CD4-positive, CD25-positive, alpha-beta regulatory T cell (primary cell): Measurements from ENCODE around the gene HP1BP3. TPM values are rescaled to one million over a fixed set of nuclear protein-coding genes. Genes with fewer than 3 reads are reported as not detected.

Experiments used
- ATAC-seq, 2 donors: fragments of 150-1000 bp; cut with Tn5 transposase; one replicate each; pipeline ENCODE4 v1.10.0; 2021; ENCODE audit warnings: low read depth in 2 of 2, moderate number of reproducible peaks in 2 of 2, moderate library complexity in 1 of 2
- DNase-seq, 3 donors: peaks; one replicate each; pipeline versions ENCODE4 v3.0.0 to v3.0.0-alpha.2; 2012 to 2022; ENCODE audit warnings: mixed read lengths in 1 of 3
- H3K27ac ChIP-seq: one replicate; pipeline ENCODE4 v1.7.0; 2013; ENCODE audit warnings: mild to moderate bottlenecking, low read length; ENCODE audit not compliant: insufficient read depth, poor library complexity, severe bottlenecking
- H3K27me3 ChIP-seq: one replicate; pipeline ENCODE4 v1.7.0; 2013; ENCODE audit warnings: low read length; ENCODE audit not compliant: control insufficient read depth, insufficient read depth
- H3K36me3 ChIP-seq: one replicate; pipeline ENCODE4 v1.7.0; 2013; ENCODE audit warnings: mild to moderate bottlenecking, low read length, moderate library complexity; ENCODE audit not compliant: control insufficient read depth, insufficient read depth
- H3K4me1 ChIP-seq: 2 replicates; pipeline ENCODE4 v1.7.0; 2013; ENCODE audit warnings: mild to moderate bottlenecking, low read length; ENCODE audit not compliant: insufficient read depth, control insufficient read depth, poor library complexity, severe bottlenecking
- H3K4me3 ChIP-seq: one replicate; pipeline ENCODE4 v1.7.0; 2013; ENCODE audit warnings: low read depth, mild to moderate bottlenecking, low read length, moderate library complexity
- H3K9me3 ChIP-seq, 2 experiments: 1 replicate in 1 of 2; 2 replicates in 1 of 2; pipeline ENCODE4 v1.7.0; 2013; ENCODE audit warnings: low read length in 2 of 2, mild to moderate bottlenecking in 1 of 2, moderate library complexity in 1 of 2; ENCODE audit not compliant: control insufficient read depth in 2 of 2
- H3K27ac Mint-ChIP-seq, 3 donors: one replicate each; pipeline ENCODE4 v1.8.0; 2020 to 2022; ENCODE audit warnings: mild to moderate bottlenecking in 3 of 3, mixed read lengths in 3 of 3, moderate library complexity in 2 of 3
- H3K27me3 Mint-ChIP-seq: one replicate; pipeline ENCODE4 v1.8.0; 2022; ENCODE audit warnings: mild to moderate bottlenecking, mixed read lengths
- H3K36me3 Mint-ChIP-seq: one replicate; pipeline ENCODE4 v1.8.0; 2020; ENCODE audit warnings: mixed read lengths
- H3K4me1 Mint-ChIP-seq, 4 donors: one replicate each; pipeline ENCODE4 v1.8.0; 2020 to 2022; ENCODE audit warnings: mixed read lengths in 4 of 4, mild to moderate bottlenecking in 1 of 4
- H3K4me3 Mint-ChIP-seq, 4 donors: one replicate each; pipeline ENCODE4 v1.8.0; 2020 to 2022; ENCODE audit warnings: mild to moderate bottlenecking in 4 of 4, mixed read lengths in 4 of 4, moderate library complexity in 3 of 4
- H3K9me3 Mint-ChIP-seq, 7 donors: one replicate each; pipeline ENCODE4 v1.8.0; 2020 to 2022; ENCODE audit warnings: mixed read lengths in 7 of 7, mild to moderate bottlenecking in 3 of 7, moderate library complexity in 2 of 7
- polyA plus RNA-seq, 4 donors: library from polyadenylated mRNA; unstranded; fragments of 300-500 nt; fragmentation: Illumina TruSeq; gene quantifications; one replicate each; pipeline ENCODE4 v1.2.3, GENCODE V29; 2021
- total RNA-seq: library from RNA; stranded (reverse); gene quantifications from one replicate; pipeline ENCODE4 v1.2.3, GENCODE V29; 2022

The HP1BP3 gene
- total and polyA plus RNA-seq, 5 donors from 2014 or later, result 170 to 284 (median 232) TPM

DNA sequence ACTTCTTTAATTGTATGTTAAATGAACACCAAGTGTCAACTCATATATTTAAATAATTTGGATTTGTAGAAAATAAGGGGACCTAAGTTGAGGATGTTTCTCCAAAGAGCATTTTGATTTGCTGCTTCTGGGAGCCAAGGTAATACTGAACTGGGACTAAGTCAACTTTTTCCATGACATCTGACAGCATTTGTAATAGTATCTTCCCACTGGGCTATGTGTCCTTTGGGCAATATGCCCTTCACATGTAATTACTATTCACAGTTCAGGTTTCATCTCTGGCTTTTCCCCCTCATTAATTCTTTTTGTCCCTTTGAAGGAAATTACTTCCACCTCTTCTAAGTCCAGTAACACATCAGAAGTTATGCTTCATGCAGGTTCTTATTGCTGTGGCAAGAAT is 36.7 kb upstream of the HP1BP3 start:
- H3K36me3 ChIP-seq, result peaks cover 8% of the 10 kb centered on the region
- ATAC-seq (no peak), DNase-seq (no peak)
- H3K36me3 Mint-ChIP-seq, result peaks cover 22% of the 10 kb centered on the region
- no peaks in the 10 kb centered on the region for H3K9me3 ChIP-seq
- H3K27ac ChIP-seq, result no peak overlapping the region
- H3K4me3 Mint-ChIP-seq, result no peak overlapping the region
- H3K4me3 ChIP-seq, result no peak overlapping the region
- H3K27ac Mint-ChIP-seq, result no peak overlapping the region
- peaks cover 0 to 6% (median 0%) of the 10 kb centered on the region in 4 donors for H3K4me1 Mint-ChIP-seq
- no peaks in the 10 kb centered on the region for H3K4me1 ChIP-seq
- no peaks in the 10 kb centered on the region for H3K27me3 Mint-ChIP-seq
- H3K27me3 ChIP-seq, result no peaks in the 10 kb centered on the region
- no peaks in the 10 kb centered on the region for H3K9me3 Mint-ChIP-seq

GRCh38 chr1:20821466-20821865 is 34.4 kb upstream of the HP1BP3 start:
- DNase-seq (no peak), ATAC-seq (no peak)
- peaks cover 25% of the 10 kb centered on the region for H3K36me3 Mint-ChIP-seq
- H3K27me3 ChIP-seq, result no peaks in the 10 kb centered on the region
- no peak overlapping the region for H3K27ac Mint-ChIP-seq
- H3K4me1 Mint-ChIP-seq, result peaks cover 0 to 6% (median 0%) of the 10 kb centered on the region in 4 donors
- H3K27me3 Mint-ChIP-seq, result no peaks in the 10 kb centered on the region
- no peaks in the 10 kb centered on the region for H3K36me3 ChIP-seq
- no peaks in the 10 kb centered on the region for H3K9me3 ChIP-seq
- H3K27ac ChIP-seq, result no peak overlapping the region
- H3K4me3 ChIP-seq, result no peak overlapping the region
- no peaks in the 10 kb centered on the region for H3K4me1 ChIP-seq
- no peaks in the 10 kb centered on the region for H3K9me3 Mint-ChIP-seq
- no peak overlapping the region for H3K4me3 Mint-ChIP-seq

- Mint-ChIP-seq H3K9me3 (no peaks in the 10 kb centered on the region), H3K27ac (no peak overlapping the region), H3K4me3 (no peak overlapping the region), H3K4me1 (peaks cover 0 to 6% (median 0%) of the 10 kb centered on the region in 4 donors), H3K36me3 (peaks cover 21% of the 10 kb centered on the region), H3K27me3 (no peaks in the 10 kb centered on the region)
- DNase-seq (no peak), ATAC-seq (no peak)
- no peaks in the 10 kb centered on the region for H3K27me3 ChIP-seq
- H3K4me3 ChIP-seq, result no peak overlapping the region
- no peaks in the 10 kb centered on the region for H3K9me3 ChIP-seq
- H3K4me1 ChIP-seq, result no peaks in the 10 kb centered on the region
- no peaks in the 10 kb centered on the region for H3K36me3 ChIP-seq
- no peak overlapping the region for H3K27ac ChIP-seq
These were observed 32.7 kb upstream of the HP1BP3 start for GRCh38 chr1:20819818-20820217.

DNA sequence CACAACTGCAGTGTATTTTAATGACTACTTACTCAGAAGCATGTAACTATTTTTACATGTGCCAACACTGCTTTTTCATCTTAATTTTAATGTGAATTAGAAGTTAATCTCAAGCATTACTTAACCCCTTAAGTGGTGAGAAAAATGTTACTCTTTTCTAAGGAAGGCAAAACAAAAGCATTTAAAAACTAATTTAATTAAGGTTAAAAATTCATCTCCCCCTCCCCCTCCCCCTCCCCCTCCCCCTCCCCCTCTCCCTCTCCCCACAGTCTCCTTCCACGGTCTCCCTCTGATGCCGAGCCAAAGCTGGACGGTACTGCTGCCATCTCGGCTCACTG is 27.4 kb upstream of the HP1BP3 start:
- Mint-ChIP-seq H3K4me1 (no peaks in the 10 kb centered on the region), H3K9me3 (no peaks in the 10 kb centered on the region), H3K27me3 (no peaks in the 10 kb centered on the region), H3K27ac (no peak overlapping the region), H3K4me3 (no peak overlapping the region), H3K36me3 (peaks cover 21% of the 10 kb centered on the region)
- Histone ChIP-seq H3K36me3 (peaks cover 6% of the 10 kb centered on the region), H3K4me1 (no peaks in the 10 kb centered on the region), H3K27ac (no peak overlapping the region), H3K4me3 (no peak overlapping the region), H3K9me3 (no peaks in the 10 kb centered on the region), H3K27me3 (no peaks in the 10 kb centered on the region)
- ATAC-seq, result no peak
- DNase-seq, result no peak

DNA sequence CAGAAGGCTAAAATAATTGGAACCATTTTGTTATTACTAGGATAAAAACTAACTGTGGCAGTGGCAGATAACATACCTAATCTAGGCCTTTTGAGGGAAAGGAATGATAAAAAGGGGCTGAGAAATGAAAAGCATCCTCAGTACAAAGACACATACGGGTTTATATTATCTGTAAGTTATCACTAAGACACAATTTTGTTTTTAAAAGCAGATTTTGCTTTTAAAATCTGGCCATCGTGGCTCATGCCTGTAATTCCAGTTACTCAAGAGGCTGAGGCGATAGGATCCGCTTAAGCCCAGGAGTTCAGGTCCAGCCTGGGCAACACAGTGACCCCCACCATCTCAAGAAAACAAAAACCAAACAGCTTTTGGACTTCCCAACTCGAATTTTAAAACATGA is 24.8 kb upstream of the HP1BP3 start:
- Mint-ChIP-seq H3K9me3 (no peaks in the 10 kb centered on the region), H3K27me3 (no peaks in the 10 kb centered on the region), H3K4me1 (no peaks in the 10 kb centered on the region), H3K36me3 (peaks cover 15% of the 10 kb centered on the region), H3K4me3 (no peak overlapping the region), H3K27ac (peak overlapping the region in 1 of 3 donors; percentile 23)
- Histone ChIP-seq H3K4me1 (no peaks in the 10 kb centered on the region), H3K9me3 (no peaks in the 10 kb centered on the region), H3K27me3 (no peaks in the 10 kb centered on the region), H3K4me3 (no peak overlapping the region), H3K27ac (no peak overlapping the region), H3K36me3 (peaks cover 6% of the 10 kb centered on the region)
- ATAC-seq (no peak), DNase-seq (no peak)

DNA sequence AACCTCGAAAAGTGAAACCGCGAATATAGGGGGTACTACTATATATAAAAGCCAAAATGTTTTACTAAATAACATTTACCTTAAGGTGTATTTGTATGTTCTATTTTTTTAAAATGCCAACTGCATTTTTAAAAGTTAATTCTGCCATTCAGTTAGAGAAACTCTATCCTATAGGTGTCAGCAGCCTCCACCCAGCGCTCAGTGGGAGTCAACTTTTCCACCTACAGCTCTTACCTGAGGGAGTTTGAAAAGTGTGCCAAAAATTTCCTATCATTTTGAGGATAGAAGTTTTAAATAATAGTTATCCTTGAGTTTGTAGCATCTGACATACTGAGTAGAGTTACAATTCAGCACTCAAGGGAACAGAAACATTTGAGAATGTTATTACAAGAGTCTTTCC is 6.1 kb upstream of the HP1BP3 start:
- no peak overlapping the region for H3K27ac Mint-ChIP-seq
- peaks cover 0 to under 1% (median under 1%) of the 10 kb centered on the region in 4 donors for H3K4me1 Mint-ChIP-seq
- Histone ChIP-seq H3K4me3 (no peak overlapping the region), H3K27ac (no peak overlapping the region), H3K27me3 (no peaks in the 10 kb centered on the region), H3K9me3 (no peaks in the 10 kb centered on the region), H3K4me1 (no peaks in the 10 kb centered on the region), H3K36me3 (no peaks in the 10 kb centered on the region)
- no peaks in the 10 kb centered on the region for H3K36me3 Mint-ChIP-seq
- no peak for DNase-seq
- no peaks in the 10 kb centered on the region for H3K27me3 Mint-ChIP-seq
- H3K9me3 Mint-ChIP-seq, result no peaks in the 10 kb centered on the region
- ATAC-seq, result no peak
- H3K4me3 Mint-ChIP-seq, result no peak overlapping the region

- Mint-ChIP-seq H3K27ac (no peak overlapping the region), H3K36me3 (no peaks in the 10 kb centered on the region), H3K4me1 (peaks cover 0 to 8% (median 7%) of the 10 kb centered on the region in 4 donors), H3K9me3 (no peaks in the 10 kb centered on the region), H3K4me3 (peak overlapping the region in 2 of 4 donors; percentile 43 to 66), H3K27me3 (no peaks in the 10 kb centered on the region)
- no peak overlapping the region for H3K27ac ChIP-seq
- H3K9me3 ChIP-seq, result no peaks in the 10 kb centered on the region
- no peaks in the 10 kb centered on the region for H3K27me3 ChIP-seq
- DNase-seq, result no peak
- no peak for ATAC-seq
- H3K4me3 ChIP-seq, result no peak overlapping the region
- no peaks in the 10 kb centered on the region for H3K36me3 ChIP-seq
- peaks cover 9% of the 10 kb centered on the region for H3K4me1 ChIP-seq
These were observed 5.1 kb upstream of the HP1BP3 start for GRCh38 chr1:20792196-20792595.

DNA sequence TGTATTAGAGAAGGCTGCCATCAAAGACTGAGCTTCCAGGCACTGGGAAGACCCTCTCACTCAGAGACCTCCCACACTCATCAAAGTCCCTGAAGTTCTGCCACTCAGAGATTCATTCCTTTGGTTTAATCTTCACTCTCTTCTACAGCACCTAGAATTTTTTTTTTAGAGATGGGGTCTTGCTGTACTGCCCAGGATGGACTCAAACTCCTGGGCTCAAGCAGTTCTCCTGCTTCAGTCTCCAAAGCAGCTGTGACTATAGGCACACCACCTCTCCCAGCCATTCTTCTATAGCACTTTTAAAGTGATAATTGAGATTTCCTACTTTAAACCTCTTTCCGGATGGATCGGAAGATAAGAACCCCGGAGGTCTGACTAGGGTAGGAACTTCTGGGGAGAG is 3.7 kb upstream of the HP1BP3 start:
- H3K27ac Mint-ChIP-seq, result no peak overlapping the region
- H3K4me1 Mint-ChIP-seq, result peaks cover under 1 to 13% (median 10%) of the 10 kb centered on the region in 4 donors
- no peaks in the 10 kb centered on the region for H3K9me3 ChIP-seq
- DNase-seq (no peak), ATAC-seq (no peak)
- peak overlapping the region in 1 of 4 donors; percentile 77 for H3K4me3 Mint-ChIP-seq
- no peaks in the 10 kb centered on the region for H3K9me3 Mint-ChIP-seq
- no peak overlapping the region for H3K27ac ChIP-seq
- no peaks in the 10 kb centered on the region for H3K27me3 Mint-ChIP-seq
- H3K27me3 ChIP-seq, result no peaks in the 10 kb centered on the region
- H3K4me3 ChIP-seq, result no peak overlapping the region
- peaks cover 10% of the 10 kb centered on the region for H3K4me1 ChIP-seq
- no peaks in the 10 kb centered on the region for H3K36me3 ChIP-seq
- peaks cover 4% of the 10 kb centered on the region for H3K36me3 Mint-ChIP-seq
